ENCODE data around the gene NID1.

NID1 gene

DNA sequence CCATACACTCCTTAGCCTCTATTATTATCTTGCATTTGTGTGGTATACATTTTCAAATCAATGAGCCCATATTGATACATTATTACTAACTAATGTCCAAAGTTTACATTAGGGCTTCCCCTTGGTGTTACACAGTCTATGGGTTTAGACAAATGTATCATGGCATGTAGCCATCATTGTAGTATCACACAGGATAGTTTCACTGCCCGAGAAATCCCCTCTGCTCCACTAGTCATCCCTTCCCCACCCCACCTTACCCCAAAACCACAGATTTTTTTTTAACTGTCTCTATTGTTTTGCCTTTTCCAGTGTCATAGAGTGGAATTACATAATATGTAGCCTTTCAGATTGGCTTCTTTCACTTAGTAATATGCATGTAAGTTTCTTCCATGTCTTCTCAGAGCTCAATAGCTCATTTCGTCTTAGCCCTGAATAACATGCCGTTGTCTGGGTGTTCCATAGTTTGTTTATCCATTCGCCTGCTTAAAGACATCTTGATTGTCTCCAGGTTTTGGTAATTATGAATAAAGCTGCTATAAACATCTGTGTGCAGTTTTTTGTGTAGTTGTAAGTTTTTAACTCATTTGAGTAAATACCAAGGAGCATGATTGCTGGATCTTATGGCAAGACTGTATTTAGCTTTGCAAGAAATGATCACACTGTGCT lies 111.8 kb downstream of the NID1 start:
- DNase-seq: no peak

DNA sequence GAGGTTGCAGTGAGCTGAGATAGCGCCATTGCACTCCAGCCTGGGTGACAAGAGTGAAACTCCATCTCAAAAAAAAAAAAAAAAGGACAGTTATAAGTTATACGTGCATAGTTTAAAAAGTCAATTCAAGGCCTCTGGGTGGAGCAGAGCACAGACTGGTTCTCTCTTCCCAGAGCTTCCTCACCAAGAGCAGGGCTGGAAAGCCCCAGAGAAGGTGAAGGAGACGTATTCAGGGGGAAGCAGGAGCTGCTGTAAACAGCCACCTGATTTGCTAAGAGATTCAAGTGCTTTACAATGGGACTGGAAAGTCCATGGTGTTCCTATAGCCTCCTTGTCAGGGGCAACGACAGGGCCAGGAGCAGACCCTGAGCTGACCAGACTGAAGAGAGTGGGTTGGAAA lies 113.2 kb downstream of the NID1 start:
- no peak for DNase-seq

DNA sequence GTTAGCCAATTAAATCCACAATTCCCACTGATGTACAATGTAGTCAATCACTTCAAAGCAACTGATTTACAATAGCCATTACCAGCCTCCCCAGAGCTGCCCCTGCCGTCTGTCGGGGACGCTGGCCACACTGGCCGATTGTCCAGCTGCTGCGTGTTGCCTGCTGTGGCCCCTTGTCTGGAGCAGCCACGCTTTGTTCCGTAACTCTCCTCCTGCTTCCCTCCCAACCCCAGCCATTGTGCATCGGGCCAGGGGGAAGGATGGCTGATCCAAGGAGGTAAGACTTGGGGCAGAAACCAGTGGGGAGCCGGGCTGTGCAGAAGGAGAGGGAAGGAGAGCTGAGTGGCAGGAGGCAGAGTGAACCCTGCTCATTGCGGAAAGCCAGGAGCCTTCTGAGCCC lies 114.6 kb downstream of the NID1 start:
- DNase-seq: no peak

DNA sequence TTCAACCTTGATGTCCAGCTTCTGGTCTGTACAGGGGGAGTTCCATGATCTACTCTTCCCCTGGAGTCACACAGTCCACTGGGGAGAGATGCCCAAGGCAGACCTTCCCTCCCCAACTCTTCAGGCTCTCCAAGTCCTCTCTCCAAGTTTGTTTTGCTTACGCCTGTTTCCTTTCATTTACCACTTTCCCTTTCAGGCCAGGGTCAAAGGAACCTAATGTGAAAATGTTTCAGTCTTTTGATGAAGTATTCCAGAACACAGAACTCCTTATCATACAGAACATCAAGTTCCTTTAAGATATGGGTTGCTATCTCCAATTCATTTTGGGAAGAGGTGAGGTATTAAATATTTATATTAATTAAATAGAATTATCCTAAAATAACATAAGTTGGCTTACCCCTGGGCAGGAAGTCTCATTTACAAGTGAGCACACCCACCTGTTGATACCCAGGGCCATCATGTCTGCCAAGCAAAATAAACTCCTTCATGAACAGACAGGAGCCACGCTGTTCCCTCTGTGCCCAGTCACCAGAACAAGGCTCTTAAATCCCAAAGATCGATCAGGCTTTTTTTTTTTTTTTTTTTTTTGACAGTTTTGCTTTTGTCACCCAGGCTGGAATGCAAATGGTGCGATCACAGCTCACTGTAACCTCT lies 116.0 kb downstream of the NID1 start:
- DNase-seq: no peak

DNA sequence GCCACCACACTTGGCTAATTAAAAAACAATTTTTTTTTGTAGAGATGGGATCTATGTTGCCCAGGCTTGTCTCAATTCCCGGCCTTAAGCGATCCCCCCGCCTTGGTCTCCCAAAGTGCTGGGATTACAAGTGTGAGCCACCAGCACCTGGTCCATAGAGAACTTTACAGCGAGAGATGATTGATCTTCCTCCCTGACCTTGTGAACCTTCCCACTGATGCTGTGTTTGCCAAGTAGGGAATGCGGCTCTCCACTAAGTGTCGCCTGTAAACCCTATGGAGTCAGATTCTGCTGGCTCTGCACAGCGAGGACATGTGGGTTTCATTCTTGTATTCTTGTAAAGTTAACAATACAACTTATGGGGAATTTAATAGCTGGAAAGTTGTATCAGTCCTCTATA lies 116.9 kb downstream of the NID1 start:
- no peak for DNase-seq

DNA sequence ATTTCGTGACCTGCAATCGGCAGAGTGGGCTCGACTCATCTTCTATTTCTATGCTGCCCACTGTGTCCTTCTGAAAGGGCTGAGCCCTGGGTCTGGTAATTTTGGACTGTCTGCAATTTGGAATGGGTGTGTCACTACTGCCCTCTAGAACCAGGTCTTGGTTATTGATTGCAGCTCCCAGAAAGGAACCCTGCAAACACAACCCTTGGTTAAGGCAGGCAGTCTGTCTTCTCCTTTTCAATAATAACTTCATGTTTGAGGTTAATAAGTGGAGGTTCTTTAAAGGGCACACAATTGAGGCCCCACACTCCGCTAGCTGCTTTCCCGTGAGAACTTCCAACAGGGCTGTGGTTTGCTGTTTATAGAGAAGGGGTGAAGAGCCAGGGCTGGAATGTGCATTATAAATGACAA lies 118.3 kb downstream of the NID1 start:
- no peak for DNase-seq

DNA sequence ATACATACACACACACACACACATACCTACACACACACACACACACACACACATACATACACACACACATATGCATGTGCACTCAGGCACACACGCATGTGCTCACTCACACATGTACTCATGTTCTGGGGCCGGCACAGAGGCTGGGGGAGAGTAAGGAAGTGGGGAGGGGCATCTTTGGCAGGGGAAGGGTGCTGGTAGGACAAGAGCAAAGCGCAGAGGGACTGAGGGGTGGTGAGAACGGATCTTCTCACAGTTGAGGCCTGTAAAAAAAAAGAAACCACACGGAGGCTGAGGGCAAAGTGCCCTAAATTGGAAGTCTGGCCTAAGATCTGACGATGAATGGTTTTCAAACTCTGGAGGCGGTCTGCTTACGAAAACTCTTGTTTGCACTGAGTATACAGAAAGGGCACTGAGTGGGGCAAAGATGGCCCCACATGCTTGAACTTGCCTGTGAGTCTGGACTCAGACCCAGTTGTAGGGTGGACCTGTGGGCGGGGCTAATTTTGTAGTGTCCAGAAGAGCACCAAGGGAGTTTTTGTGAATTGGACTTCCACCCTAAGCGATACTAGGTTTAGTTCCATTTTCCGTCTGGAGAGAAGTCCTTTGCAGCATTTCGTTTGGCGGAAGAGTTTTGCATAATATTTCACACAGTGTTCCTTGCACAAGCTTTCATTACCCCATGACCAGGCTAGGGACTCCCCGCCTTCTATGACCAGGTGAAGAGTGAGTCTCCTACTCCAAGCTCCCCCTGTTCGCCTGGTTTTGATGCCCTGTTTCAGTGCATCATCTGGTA lies 118.9 kb downstream of the NID1 start:
- DNase-seq: no peak

DNA sequence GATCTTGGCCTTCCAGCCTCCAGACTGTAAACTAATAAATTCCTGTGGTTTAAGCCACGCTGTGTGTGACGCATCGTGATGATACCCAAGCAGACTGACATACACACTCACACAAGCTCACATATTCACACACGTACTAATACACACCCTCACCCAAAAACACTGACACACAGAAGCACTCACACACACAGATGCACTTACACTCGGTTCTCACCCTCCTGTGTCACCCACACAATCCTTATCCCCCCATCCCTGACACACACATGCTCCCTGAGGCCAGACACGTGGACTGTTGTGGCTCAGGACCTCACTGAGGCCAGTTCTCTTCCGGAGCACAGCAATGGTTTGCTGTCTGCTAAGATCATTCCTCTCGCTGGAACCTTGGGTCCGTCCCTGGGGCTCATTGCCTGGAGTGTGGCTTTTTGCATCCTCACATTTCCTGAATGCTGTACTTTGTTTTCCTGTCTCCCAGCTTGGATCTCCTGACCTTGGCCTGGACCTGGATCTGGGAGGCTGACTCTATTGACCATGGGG lies 121.2 kb downstream of the NID1 start:
- DNase-seq: no peak

DNA sequence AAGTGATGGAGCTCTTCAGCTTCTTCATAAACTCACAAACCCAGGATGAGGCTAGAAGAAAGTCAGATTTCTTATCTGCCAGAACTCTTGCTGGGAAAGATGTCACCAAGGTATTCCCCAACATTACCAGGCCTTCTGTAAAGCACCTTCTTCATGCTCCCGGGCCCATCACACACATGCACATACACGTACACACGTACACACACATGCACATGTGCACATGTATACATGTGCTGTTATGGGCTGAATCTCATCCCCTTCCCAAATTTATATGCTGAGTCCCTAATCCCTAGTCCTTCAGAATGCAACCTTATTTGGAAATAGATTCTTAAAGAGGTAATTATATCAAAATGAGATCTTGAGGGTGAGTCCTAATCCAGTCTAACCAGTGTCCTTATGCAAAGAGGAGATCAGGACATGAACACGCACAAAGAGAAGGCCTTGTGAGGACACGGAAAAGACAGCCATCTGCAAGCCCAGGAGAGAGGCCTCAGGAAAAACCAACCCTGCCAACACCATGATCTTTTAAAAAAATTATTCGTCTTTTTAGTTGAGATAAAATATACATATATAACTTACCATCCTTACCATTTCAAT lies 121.8 kb downstream of the NID1 start:
- DNase-seq: no peak

DNA sequence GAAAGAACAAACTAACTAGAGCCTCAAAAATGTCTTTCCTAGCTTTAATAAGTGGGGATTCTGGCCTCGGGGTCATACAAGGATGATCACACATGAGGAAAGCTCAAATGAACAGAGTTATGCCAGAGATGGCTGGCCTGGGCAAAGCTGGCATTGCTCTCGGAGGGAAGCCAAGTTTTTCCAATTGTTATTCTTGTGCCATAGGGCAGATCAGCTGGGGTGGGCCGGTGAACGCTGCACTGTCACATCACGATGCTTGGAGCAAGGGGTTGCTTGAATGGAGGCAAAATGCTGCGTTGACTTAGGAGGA lies 122.3 kb downstream of the NID1 start:
- DNase-seq: no peak

DNA sequence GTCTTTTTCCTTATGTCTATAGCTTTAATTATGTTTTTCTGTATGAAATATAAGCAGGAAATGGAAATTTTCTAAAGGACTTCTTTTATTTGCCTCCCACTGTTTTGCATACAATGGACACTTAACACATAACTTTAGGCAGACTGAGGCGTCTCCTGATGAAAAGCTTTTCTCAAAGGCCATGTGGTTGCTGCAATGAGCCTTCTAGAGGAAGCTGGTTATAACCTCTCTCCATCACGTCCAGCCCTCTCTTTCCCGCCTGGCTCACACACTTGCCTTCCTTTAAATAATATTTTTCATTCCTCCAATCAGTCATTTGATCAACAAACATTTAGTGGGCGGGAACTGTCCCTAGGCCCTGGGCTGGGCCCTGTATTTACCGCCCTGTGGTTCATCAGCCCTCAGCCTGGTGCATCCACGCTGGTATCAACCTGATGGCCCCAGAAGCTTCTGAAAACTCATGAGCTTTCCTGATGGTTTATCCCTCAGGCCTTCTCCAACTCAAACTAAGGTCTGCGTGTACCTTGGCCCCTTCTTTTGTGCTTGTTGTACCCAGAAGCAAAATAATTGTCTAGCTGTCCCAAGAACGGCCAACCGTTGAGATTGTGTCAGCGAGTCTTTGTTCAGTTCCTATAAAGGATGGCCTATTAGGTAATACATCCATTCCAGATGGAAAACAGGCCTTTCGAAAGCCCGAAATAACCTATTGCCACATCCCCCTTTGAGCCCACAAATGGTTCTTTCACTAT lies 122.8 kb downstream of the NID1 start:
- DNase-seq: no peak

DNA sequence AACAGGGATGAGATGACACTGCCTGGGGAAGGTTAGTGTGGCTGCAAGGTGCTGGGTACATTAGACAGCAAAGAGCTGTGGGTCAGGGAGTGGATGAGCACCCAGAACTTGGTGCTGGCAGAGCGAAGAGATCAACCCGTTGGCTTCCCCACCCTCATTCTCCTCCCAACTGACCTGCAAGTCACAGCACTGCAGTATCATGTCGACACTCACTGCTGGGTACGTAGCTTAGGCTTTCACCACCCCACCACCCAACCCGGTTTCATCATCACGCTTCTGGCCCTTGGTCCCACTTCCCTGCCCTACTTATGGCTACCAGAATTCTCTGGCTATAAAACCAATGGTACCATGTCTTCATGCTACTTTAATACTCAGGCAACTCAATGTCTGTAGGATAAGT lies 124.6 kb downstream of the NID1 start:
- no peak for DNase-seq

DNA sequence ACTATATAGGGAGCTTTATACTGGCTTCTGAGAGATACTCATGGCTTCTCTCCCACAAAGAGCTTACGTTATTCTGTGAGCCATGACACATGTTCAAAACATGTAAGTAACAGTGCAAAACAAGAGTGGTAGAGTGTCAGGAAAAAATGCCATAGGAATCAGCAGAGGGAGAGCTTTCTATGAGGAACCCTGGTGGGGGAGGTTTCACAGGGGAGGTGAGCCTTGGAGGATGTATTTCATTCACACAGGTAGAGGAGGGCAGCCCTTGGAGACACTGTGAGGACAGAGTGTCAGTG lies 125.5 kb downstream of the NID1 start:
- no peak for DNase-seq

DNA sequence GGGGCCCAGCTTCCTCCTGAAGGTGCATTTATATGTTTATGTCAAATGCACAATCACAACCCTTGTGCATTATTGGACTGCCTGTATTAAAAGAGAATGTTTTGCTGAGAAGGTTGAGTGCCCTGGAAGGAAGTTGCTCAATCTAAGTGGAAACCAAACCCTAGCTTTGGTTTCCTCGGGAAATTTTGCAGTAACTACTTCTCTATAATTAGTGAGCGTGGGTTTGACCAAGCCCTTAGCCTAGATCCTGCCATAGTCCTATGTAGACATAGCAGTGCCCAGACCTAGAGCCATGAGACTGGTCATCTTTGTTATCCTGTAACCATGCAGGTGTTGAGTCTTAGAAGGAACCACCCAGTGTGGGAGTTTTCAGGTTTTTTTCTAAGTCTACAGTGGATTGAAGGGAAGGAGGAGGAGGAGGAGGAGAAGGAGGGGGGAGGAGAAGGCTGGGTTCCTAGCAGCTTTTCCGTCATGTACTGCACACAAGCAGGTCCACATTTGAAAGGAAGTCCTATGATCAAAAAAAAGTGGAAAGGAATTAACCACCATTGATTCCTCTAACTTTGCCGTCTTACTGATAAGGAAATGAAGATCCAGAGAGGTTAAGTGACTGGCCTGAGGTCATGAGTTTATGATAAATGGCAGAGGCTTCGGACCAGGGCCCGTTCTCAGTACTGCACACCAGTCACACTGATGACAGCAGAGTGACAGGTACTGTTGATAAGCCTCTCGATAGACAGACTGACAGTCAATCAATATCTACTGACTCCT lies 126.0 kb downstream of the NID1 start:
- no peak for DNase-seq

DNA sequence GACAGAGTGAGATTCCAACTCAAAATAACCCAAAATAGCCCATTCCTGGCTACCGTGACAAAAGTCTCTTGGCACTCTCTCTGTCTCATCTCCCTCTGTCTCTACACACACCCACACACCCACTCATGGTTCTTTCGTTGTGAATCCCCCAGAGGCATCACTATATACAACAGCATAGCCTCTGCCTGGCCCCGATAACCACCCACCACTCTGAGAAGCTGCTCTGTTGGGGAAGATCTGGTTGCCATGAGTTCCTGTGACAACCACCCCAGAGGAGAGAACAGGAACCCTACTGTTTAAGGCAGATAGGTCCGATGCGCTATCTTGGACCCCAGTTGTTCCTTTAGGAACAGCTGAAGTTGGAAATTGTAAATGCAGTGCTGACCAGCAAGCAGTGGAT lies 127.8 kb downstream of the NID1 start:
- DNase-seq: no peak

DNA sequence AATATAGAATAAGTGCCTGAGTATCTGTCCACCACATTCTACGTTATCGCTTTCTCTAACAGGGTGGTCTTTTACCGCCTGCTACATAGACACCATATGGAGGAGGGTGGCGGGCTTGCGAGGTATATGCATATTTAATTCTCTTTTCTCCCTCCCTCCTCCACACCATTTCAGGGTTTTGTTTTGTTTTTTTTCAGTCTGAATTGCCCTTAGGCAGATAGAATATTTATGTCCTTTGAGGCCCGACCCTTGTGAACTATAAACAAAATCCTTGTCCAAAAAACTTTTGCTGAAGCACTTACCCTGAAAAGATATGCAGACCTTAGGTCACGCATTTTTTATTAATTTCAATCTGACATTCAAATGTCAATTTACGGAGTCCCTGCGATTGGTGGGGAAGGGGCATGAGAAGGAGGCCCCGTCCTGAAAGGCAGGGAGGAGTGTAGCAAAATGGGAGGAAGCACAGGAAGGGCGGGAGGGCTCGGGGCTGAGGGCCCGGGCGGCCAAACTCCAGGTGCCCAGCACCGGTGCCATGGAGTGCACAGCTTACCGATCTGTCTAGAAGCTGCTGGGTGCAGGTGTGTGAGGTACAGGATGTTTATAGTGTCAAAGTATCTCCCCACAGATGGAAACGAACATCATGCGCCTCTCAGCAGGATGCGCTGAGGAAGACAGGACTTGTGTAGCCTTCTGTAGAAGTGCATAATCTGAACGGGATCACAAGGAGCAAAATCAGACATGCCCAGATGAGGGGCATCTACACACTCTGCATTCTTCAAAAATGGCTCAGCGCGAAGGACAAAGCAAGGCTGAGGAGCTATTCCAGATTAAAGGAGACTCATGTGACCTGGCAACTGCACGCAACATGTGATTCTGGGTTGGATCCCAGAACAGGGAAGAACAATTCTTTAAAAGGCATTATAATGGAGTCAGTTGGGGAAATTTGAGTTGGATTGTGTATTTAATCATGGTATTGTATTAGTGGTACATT lies 129.4 kb downstream of the NID1 start:
- no peak for DNase-seq

DNA sequence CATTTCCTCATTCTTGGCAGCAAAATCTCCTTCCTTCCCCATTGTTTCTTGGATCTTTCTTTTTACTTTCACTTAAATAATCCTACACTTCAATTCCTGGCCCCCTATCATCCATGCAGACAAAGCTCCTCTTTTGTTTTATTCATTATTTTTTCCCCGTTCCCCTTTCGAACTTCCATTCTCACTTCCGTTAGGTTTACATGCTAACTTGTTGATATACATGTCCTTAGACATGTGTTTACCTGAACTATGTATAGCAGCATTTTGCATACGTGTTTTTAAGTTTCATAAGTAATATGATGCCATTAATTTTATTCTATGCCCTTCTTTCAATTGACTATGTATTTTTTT lies 131.1 kb downstream of the NID1 start:
- no peak for DNase-seq

DNA sequence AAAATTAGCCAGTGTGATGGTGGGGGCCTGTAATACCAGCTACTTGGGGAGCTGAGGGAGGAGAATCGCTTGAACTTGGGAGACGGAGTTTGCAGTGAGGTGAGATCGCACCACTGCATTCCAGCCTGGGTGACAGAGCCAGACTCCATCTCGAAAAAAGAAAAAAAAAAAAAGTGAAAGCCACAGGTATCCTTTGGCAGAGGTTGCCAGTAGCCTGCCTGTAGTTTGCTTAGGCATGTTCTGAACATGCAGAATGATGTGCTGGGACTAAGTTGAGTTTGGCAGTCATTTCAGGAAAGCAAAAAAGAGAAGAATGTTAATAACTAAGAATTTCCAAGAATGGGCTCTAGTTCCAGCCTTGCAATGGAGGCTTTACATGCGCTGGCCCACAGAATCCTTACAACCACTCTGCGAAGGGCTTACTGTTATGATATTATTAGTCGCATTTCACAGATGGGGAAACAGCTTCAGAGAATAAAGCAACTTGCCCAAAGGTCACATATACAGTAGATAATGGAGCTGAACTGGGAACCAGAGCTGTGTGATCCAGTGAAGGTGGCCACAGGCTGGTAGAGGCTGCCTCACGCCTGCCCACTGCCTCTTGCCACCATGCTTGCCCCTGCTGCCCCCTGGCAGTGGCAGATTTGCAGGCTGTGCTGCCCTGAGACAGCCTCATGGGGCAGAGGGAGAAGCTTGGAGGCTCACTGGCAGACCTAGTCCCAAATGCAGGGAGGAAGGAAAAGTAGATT lies 131.7 kb downstream of the NID1 start:
- DNase-seq: no peak

DNA sequence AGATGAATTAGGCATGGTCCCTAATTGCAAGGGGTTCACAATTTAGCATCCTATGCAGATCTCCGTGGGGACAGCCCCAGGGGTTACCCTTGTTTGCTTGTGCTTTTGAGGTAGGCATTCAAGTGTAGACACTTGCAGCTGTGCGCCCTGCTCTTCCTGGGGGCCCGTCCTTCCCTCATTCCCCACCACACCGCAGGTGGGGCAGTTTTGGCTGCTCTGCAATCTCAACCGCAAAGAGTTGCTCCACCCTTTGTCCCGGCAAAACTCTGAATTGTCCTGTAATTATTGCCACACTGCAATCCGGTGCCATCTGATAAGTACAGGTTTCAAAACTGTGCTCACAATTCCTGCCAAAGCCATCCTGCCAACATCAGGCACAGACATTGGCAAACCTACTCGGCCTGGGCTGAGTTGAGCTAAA lies 132.8 kb downstream of the NID1 start:
- DNase-seq: no peak

DNA sequence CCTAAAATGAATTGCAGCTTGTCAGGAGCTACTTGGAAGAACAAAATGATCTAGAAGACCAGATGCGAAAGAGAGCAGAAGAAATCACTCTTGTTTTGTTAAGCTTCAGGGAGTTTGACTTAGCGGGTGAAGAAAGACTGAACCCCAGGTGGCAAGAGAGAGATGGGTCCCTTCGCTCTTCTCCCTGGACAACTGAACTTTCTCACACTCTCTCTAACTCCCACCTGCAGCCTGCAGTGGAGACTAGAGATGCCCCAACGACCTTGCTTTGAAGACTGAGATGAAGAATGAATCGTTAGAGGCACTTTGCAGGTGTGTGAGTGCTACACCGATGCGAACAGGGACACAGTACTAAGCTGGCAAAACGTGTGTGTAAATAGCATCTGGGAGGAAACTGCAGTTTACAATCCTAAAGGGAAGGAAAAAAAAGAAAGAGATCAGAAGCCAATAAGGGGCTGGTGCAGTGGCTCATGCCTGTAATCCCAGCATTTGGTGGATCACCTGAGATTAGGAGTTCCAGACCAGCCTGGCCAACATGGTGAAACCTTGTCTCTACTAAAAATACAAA lies 133.6 kb downstream of the NID1 start:
- DNase-seq: no peak
